Measurements from ENCODE around the gene EGFL7.
"Not testable (repeated sequence)": the region's sequence is repeated elsewhere in the genome, so short reads cannot be mapped to it uniquely, and the experiment has no call there.

EGFL7 gene

GRCh38 chr9:136710543-136710942, 47.8 kb downstream of the EGFL7 start:
- Histone ChIP-seq H3K4me2 (ENCODE audit: low read length, poor library complexity, severe bottlenecking) (no peak overlapping the region), H3K36me3 (ENCODE audit: control insufficient read depth in 1 of 2, insufficient read depth in 2 of 2, low read depth in 1 of 2, low read length in 2 of 2) (peaks cover 0 to 6% of the 10 kb centered on the region in 2 experiments), H2BK15ac (ENCODE audit: low read depth, poor library complexity, severe bottlenecking) (no peak overlapping the region), H3K23ac (ENCODE audit: low read length in 2 of 2) (no peak overlapping the region), H2AK5ac (ENCODE audit: low read length, severe bottlenecking) (no peak overlapping the region), H2BK12ac (ENCODE audit: low read length in 2 of 2) (no peak overlapping the region), H3K4me3 (ENCODE audit: insufficient read depth in 1 of 2, low read depth in 1 of 2, low read length in 2 of 2) (no peak overlapping the region), H3K27ac (ENCODE audit: low read length, poor library complexity, severe bottlenecking) (no peak overlapping the region), H4K8ac (ENCODE audit: low read length) (no peak overlapping the region), H3K79me1 (replicated peaks; ENCODE audit: low read length, poor library complexity, severe bottlenecking) (peaks cover 3% of the 10 kb centered on the region), H3K9ac (ENCODE audit: low read length) (no peak overlapping the region), H3K14ac (ENCODE audit: low read length in 2 of 2) (no peak overlapping the region), H2AFZ (ENCODE audit: low read depth, low read length) (no peak overlapping the region), H2BK120ac (ENCODE audit: low read depth, low read length) (no peak overlapping the region), H3K4ac (ENCODE audit: low read depth in 1 of 2, low read length in 2 of 2) (no peak overlapping the region), H3K27me3 (ENCODE audit: control insufficient read depth in 1 of 2, insufficient read depth in 1 of 2, low read length in 2 of 2) (peaks cover 9 to 55% of the 10 kb centered on the region in 2 experiments), H4K91ac (ENCODE audit: low read length) (no peak overlapping the region), H2BK5ac (ENCODE audit: low read depth, low read length, poor library complexity, severe bottlenecking) (no peak overlapping the region), H3K4me1 (ENCODE audit: control insufficient read depth, insufficient read depth, low read depth, low read length) (peaks cover 23% of the 10 kb centered on the region), H3K18ac (ENCODE audit: low read depth in 1 of 2, low read length in 2 of 2) (no peak overlapping the region), H3K9me3 (ENCODE audit: control insufficient read depth, low read length) (no peaks in the 10 kb centered on the region)
- no peak for DNase-seq
- WGBS = 77% methylated on average over 7 of the region's 7 CpGs

DNA sequence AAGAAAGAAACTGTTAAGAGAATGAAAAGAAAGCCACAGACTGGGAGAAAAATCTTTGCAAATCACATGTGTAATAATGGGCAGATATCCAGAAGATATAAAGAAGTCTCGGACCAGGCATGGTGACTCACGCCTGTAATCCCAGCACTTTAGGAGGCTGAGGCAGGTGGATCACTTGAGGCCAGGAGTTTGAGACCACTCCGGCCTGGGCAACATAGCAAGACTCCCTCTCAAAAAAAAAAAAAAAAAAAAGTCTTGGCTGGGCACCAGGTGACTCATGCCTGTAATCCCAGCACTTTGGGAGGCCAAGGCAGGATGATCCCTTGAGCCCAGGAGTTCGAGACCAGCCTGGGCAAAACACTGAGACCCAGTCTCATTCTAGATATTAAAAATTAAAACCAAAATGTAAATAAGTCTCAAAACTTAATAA, 48.5 kb downstream of the EGFL7 start:
- H3K4ac ChIP-seq (ENCODE audit: low read depth in 1 of 2, low read length in 2 of 2); H3K23ac ChIP-seq (ENCODE audit: low read length in 2 of 2); H3K4me2 ChIP-seq (ENCODE audit: low read length, poor library complexity, severe bottlenecking); H4K8ac ChIP-seq (ENCODE audit: low read length); H3K79me1 ChIP-seq (replicated peaks; ENCODE audit: low read length, poor library complexity, severe bottlenecking); H3K9me3 ChIP-seq (ENCODE audit: control insufficient read depth, low read length); H2BK15ac ChIP-seq (ENCODE audit: low read depth, poor library complexity, severe bottlenecking); H2AK5ac ChIP-seq (ENCODE audit: low read length, severe bottlenecking); H3K14ac ChIP-seq (ENCODE audit: low read length in 2 of 2); H3K18ac ChIP-seq (ENCODE audit: low read depth in 1 of 2, low read length in 2 of 2); H3K4me3 ChIP-seq (ENCODE audit: insufficient read depth in 1 of 2, low read depth in 1 of 2, low read length in 2 of 2); H2BK5ac ChIP-seq (ENCODE audit: low read depth, low read length, poor library complexity, severe bottlenecking); H4K91ac ChIP-seq (ENCODE audit: low read length); H2BK120ac ChIP-seq (ENCODE audit: low read depth, low read length); H3K9ac ChIP-seq (ENCODE audit: low read length); H3K27ac ChIP-seq (ENCODE audit: low read length, poor library complexity, severe bottlenecking); H2BK12ac ChIP-seq (ENCODE audit: low read length in 2 of 2); H3K36me3 ChIP-seq (ENCODE audit: control insufficient read depth in 1 of 2, insufficient read depth in 2 of 2, low read depth in 1 of 2, low read length in 2 of 2); H2AFZ ChIP-seq (ENCODE audit: low read depth, low read length): not testable (repeated sequence)
- peaks cover 4 to 48% of the 10 kb centered on the region in 2 experiments for H3K27me3 ChIP-seq (ENCODE audit: control insufficient read depth in 1 of 2, insufficient read depth in 1 of 2, low read length in 2 of 2)
- DNase-seq = peak; percentile 74
- peaks cover 23% of the 10 kb centered on the region for H3K4me1 ChIP-seq (ENCODE audit: control insufficient read depth, insufficient read depth, low read depth, low read length)
- 52% methylated on average over 4 of the region's 4 CpGs for WGBS

DNA sequence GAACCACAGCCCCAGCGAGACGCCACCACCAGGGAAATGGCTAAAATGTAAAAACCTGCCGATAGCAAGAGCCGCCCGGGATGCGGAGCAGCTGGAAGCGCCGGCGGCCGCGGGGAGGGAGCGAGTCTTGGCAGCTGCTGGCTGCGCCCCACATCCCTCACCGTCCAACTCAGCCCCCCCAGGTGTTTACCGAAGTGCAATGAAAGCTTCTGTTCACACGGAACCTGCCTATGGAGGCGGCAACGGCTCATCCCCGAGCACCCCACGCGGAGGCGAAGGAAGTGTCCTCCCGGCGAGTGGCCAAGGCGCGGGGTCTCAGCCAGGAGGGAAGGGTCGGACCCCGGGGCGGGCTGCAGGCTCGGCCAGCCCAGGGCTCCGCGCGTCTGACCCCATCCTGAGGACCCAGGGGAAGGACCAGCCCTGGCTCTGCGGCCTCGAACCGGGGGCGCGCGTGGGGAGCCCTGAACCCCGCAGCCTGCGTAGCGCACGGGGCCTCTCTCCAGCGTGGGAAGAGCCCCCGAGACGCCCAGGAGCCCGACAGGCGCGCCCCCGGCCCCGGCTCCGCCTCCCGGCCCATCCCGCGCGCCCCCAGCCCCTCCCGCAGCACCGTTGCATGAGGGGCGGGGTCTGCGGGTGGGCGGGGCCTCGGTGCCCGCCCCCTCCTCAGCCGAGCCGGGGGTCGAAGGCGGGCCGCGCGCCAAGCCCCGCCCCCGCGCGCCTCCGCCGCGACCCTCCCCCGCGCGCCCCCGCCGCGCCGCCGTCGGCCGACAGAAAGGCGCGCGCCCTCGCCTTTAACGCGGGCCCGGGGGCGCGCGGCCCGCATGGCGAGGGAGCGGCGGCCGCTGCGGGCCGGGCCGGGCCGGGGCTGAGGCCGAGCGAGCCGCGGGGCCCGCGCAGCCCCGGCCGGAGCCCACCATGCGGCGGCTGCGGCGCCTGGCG, 49.3 kb downstream of the EGFL7 start, which contains the start of gene DIPK1B:
Gene DIPK1B (plus strand): TSS at position 822 of the 939 bp plus-strand sequence. CDS start 94 bp downstream, at position 916.
- no peak within 1 kb of the TSS for H2AK5ac ChIP-seq (ENCODE audit: low read length, severe bottlenecking)
- no peak for DNase-seq
- H2BK15ac ChIP-seq (ENCODE audit: low read depth, poor library complexity, severe bottlenecking) = peak within 1 kb of the TSS; percentile 57
- H4K91ac ChIP-seq (ENCODE audit: low read length) = peak within 1 kb of the TSS; percentile 56
- H3K18ac ChIP-seq (ENCODE audit: low read depth in 1 of 2, low read length in 2 of 2) = peak within 1 kb of the TSS in 1 of 2 experiments; percentile 30
- H3K9me3 ChIP-seq (ENCODE audit: control insufficient read depth, low read length) = no peaks in the 10 kb centered on the region
- peak within 1 kb of the TSS; percentile 77 for H3K4me2 ChIP-seq (ENCODE audit: low read length, poor library complexity, severe bottlenecking)
- peaks cover 3% of the 10 kb centered on the region for H3K79me1 ChIP-seq (replicated peaks; ENCODE audit: low read length, poor library complexity, severe bottlenecking)
- no peak within 1 kb of the TSS for H2BK120ac ChIP-seq (ENCODE audit: low read depth, low read length)
- no peak within 1 kb of the TSS for H2BK5ac ChIP-seq (ENCODE audit: low read depth, low read length, poor library complexity, severe bottlenecking)
- H3K36me3 ChIP-seq (ENCODE audit: control insufficient read depth in 1 of 2, insufficient read depth in 2 of 2, low read depth in 1 of 2, low read length in 2 of 2) = peaks cover 0 to 6% of the 10 kb centered on the region in 2 experiments
- H3K14ac ChIP-seq (ENCODE audit: low read length in 2 of 2) = no peak within 1 kb of the TSS
- no peak within 1 kb of the TSS for H3K27ac ChIP-seq (ENCODE audit: low read length, poor library complexity, severe bottlenecking)
- peak within 1 kb of the TSS in 1 of 2 experiments; percentile 65 for H2BK12ac ChIP-seq (ENCODE audit: low read length in 2 of 2)
- H3K9ac ChIP-seq (ENCODE audit: low read length) = no peak within 1 kb of the TSS
- peaks cover 23% of the 10 kb centered on the region for H3K4me1 ChIP-seq (ENCODE audit: control insufficient read depth, insufficient read depth, low read depth, low read length)
- H2AFZ ChIP-seq (ENCODE audit: low read depth, low read length) = peak within 1 kb of the TSS; percentile 39
- 2% methylated on average over 93 of the region's 119 CpGs for WGBS
- H3K27me3 ChIP-seq (ENCODE audit: control insufficient read depth in 1 of 2, insufficient read depth in 1 of 2, low read length in 2 of 2) = peaks cover 4 to 48% of the 10 kb centered on the region in 2 experiments
- peak within 1 kb of the TSS; percentile 35 to 46 for H3K4ac ChIP-seq (ENCODE audit: low read depth in 1 of 2, low read length in 2 of 2)
- H3K4me3 ChIP-seq (ENCODE audit: insufficient read depth in 1 of 2, low read depth in 1 of 2, low read length in 2 of 2) = peak within 1 kb of the TSS in 1 of 2 experiments; percentile 66
- peak within 1 kb of the TSS in 1 of 2 experiments; percentile 87 for H3K23ac ChIP-seq (ENCODE audit: low read length in 2 of 2)
- H4K8ac ChIP-seq (ENCODE audit: low read length) = peak within 1 kb of the TSS; percentile 71

All from mesenchymal stem cell (in vitro differentiated cells and primary cell).